Erythroblast (primary cell): ENCODE measurements around the gene SPRR2F.
A peak's percentile ranks its signal among the peaks of the same experiment; 100 is the strongest.
"Not testable (repeated sequence)": the region's sequence is repeated elsewhere in the genome, so short reads cannot be mapped to it uniquely, and the experiment has no call there.

Experiments
- DNase-seq, 2 experiments: peaks; one replicate each; lab custom pipeline; 2025; lab: John Stamatoyannopoulos, UW
- GATA1 ChIP-seq: IDR thresholded peaks from 2 replicates; pipeline ENCODE4 v1.6.1; 2011; ENCODE audit warnings: low read depth, mild to moderate bottlenecking, control low read depth, low read length, moderate library complexity
- POLR2A ChIP-seq: IDR thresholded peaks from 2 replicates; pipeline ENCODE4 v1.6.1; 2011; ENCODE audit warnings: mild to moderate bottlenecking, low read length

SPRR2F gene, protein sequence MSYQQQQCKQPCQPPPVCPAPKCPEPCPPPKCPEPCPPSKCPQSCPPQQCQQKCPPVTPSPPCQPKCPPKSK

DNA sequence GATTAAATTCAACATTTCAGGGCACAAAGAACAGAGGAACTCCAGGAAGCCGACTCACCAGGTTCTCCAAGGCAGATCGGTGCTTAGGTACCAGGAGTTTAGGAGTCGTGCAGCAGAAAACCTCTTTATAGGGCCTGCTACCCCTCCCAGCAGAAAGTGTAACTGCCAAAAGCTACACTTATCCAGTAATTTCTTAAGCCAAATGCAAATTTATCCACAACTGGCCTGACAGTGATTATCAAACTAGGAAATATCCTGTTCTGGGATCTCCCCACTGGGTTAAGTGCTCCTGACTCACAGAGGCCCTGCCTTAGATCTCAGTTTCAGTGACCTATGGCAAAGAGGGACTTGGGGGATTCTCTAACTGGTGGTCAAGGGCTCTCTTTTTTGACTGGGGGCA, at the start of gene SPRR2F:
Gene SPRR2F, minus strand, starts transcription at position 101 of the 400 bp plus-strand sequence. CDS start 783 bp downstream, outside the sequence.
- no peak for TF ChIP-seq GATA1
- TF ChIP-seq POLR2A = no peak
- no peak for DNase-seq

DNA sequence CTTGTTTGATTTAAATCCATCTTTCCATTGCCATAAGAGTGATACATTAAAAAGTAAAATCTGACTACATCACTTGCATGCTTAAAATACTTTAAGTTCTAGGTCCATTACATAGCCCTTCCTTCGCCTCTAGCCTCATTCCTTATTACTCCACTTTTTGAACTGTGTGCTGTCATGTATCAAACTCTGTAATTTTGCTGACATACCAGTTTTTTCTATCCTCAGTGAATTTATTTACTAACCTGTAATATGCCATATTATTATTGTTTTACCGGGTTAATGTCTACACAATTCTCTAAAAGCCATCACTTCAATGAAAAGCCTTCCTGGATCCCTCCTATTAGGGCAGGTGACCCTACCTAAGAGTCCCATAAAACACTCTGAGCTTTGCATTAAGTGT, 42.2 kb upstream of the SPRR2F start:
- no peak for TF ChIP-seq POLR2A
- TF ChIP-seq GATA1 = no peak
- no peak for DNase-seq

DNA sequence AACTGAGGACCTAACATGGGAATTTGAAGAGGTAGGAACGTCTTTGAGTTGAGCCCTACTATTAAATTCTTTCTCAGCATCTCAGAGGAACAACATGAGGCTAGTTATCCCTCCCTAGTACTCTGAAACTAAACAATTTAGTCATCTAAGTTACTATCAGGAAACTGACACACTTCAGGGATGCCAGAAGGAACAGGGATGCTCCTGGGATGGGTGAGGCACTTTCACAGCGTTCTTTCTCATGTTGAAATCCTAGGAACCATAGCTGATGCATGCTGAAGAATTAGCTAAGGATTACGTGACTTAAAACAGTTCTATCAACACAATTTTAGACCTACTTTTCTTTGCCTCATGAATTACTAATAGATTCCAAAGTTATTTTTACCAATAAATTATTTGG, 39.2 kb upstream of the SPRR2F start:
- no peak for DNase-seq
- no peak for TF ChIP-seq GATA1
- no peak for TF ChIP-seq POLR2A

DNA sequence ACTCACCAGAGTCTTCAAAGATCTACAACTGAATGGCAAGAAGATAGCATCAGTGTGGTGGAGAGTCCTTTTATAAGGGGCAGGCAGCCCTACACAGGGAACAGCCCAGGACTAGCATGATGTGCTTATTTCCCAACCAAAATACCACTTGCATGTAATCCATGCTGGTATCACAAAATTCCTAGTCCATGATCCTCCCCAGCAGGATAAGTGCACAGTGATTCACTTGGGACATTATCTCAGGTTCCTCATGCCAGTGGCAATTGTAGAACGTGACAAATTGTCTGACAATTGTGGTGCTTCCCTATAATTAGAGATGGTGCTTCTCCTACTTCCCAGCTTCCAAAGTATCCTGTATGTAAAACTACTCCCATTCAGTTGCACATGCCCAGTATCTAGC, 37.5 kb upstream of the SPRR2F start, which contains the start of gene SPRR2G:
Gene SPRR2G, minus strand, starts transcription at position 45 of the 400 bp plus-strand sequence. CDS start 780 bp downstream, outside the sequence.
- DNase-seq = no peak
- TF ChIP-seq POLR2A = no peak
- TF ChIP-seq GATA1 = no peak

DNA sequence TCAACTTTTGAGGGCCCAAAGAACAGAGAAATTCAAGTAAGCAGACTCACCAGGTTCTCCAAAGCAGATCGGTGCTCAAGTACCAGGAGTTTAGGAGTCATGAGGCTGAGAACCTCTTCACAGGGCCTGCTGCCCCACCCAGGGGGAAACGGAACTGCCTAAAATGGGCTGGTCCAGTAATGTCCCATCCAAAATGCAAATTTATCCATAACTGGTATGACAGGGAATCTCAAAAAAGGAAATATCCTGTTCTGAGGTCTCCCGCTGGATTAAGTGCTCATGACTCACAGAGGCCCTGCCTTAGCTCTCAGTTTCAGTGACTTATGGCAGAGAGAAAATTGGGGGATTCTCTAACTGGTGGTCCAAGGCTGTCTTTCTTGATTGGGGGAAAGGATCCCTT, 28.1 kb upstream of the SPRR2F start:
- no peak for TF ChIP-seq POLR2A
- no peak for TF ChIP-seq GATA1
- DNase-seq = no peak

DNA sequence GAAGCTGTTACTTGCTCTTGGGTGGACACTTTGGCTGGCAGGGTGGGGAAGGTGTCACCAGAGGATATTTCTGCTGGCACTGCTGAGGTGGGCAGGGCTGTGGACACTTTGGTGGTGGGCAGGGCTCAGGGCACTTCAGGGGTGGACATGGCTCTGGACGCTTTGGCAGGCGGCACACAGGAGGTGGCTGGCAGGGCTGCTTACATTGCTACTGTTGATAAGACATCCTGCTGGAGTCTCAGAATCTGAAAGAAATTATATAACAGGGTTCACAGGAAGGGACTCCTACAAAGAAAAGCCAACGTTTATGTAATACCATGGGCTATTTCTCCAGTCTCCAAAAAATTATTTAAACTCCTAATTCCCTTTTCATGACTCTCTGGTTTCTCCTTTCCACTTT, 27.2 kb upstream of the SPRR2F start:
- DNase-seq = no peak
- no peak for TF ChIP-seq GATA1
- TF ChIP-seq POLR2A = no peak

DNA sequence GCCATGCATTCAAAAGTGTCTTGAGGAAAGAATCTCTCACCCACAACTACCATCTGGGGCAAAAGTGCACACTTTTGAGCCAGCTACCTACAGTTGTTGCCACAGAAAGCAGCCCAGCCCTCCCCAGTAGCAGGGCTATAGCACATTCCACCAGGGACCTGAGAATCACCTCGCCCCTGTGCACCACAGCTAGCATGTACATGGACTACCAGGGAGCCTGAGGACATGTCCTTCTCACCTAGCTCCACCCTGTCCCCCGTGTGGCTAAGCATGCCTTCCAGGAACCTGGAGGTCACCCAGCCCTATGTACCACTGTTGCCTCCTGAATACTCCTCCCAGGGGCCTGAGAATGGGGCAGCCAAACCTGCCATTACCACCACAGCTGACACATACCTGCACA, 20.4 kb upstream of the SPRR2F start:
- TF ChIP-seq POLR2A (no peak), GATA1 (no peak)
- DNase-seq = no peak

DNA sequence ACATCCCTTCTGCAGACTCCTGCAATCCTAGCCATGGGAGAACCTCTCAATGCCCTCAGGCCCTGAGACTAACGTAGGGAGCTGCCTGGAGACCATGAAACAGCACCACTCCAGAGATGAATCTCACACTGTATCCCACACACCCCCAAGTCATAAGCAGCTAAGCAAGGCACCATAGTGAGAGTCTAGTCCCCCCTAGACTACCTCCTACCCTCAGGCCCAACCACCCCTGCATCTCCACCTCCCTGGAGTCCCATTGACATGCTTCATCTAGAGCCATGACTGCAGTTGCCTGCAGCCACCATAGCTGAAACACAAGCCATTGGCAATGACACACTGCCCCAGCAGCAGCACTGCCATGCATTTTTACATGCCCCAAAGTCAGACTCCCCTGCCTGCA, 20.0 kb upstream of the SPRR2F start:
- no peak for TF ChIP-seq GATA1
- no peak for TF ChIP-seq POLR2A
- DNase-seq = no peak

DNA sequence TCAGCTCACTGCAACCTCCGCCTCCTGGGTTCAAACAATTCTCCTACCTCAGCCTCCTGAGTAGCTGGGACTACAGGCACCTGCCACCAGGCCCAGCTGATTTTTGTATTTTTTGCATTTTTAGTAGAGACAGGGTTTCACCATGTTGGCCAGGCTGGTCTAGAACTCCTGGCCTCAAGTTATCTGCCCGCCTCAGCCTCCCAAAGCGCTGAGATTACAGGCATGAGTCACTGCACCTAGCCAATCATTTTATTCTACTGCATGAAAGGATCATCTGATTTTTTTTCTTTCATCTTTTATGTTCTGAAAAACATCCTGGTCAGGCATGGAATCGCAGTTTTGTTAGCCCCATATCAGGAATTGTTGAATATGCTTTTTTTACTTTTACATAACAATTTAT, 15.4 kb upstream of the SPRR2F start:
- DNase-seq = not testable (repeated sequence)

DNA sequence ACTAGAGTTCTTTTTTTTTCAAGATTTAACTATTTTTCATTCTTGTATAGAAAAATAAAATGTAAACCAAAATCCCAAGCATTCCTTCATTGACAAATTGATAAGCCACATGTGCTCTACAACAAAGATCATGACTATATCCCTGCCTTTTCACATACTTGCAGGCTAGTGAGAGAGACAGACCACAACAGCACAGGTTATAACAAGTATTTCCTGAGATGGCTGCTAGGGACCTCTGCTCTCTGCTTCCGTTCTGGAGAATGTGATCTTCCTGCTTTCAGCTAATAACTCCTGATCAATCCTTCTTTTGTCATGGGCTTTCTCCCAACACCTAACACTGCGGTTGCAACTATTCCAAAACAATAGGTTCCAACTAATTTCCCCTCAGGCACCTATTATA, 14.0 kb upstream of the SPRR2F start:
- no peak for DNase-seq
- TF ChIP-seq POLR2A (no peak), GATA1 (no peak)

DNA sequence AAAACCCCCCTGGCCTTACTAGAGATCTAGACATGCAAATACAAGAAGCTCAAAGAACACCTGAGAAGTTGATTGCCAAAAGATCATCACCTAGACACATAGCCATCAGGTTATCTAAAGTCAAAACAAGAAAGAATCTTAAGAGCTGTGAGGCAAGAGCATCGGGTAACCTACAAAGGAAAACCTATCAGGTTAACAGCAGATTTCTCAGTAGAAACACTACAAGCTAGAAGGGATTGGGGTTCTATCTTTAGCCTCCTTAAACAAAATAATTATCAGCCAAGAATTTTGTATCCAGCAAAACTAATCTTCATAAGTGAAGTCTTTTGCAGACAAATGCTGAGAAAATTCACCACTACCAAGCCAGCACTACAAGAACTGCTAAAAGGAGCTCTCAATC, 12.2 kb upstream of the SPRR2F start:
- TF ChIP-seq POLR2A = no peak
- TF ChIP-seq GATA1 = no peak
- no peak for DNase-seq

DNA sequence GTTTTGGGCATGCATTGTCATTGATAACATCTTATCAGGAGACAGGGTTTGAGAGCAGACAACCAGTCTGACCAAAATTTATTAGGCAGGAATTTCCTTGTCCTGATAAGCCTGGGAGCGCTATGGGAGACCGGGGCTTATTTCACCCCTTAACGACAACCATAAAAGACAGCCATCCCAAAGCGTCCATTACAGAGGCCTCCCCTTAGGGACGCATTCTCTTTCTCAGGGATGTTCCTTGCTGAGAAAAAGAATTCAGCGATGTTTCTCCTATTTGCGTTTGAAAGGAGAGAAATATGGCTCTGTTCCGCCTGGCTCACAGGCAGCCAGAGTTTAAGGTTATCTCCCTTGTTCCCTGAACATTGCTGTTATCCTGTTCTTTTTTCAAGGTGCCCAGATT, 10.5 kb upstream of the SPRR2F start:
- DNase-seq = not testable (repeated sequence)

DNA sequence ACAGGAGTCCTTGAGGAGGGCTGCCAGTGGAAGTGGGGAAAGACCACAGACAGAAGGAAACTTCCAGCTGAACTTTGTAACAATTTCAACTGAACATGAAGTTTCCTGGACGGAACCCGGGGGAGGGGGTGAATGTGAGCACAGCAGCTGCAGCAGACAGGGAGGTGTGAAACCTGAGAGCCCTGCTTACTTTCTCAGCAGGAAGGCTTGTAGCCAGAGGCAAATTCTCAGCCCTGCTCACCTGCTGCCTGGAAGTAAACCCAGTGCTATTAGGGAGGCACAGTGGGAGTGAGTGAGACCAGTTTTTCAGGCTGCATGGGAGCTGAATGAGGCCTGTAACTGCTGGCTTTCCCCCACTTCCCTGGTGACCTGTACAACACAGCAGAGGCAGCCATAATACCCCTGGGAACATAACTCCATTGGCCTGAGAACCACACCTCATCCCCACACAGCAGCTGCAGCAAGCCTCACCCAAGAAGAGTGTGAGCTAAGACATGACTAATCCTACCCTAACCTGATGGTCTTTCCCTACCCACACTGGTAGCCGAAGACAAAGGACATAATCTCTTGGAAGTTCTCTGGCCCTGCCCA, 9.6 kb upstream of the SPRR2F start:
- no peak for DNase-seq
- no peak for TF ChIP-seq POLR2A
- no peak for TF ChIP-seq GATA1

DNA sequence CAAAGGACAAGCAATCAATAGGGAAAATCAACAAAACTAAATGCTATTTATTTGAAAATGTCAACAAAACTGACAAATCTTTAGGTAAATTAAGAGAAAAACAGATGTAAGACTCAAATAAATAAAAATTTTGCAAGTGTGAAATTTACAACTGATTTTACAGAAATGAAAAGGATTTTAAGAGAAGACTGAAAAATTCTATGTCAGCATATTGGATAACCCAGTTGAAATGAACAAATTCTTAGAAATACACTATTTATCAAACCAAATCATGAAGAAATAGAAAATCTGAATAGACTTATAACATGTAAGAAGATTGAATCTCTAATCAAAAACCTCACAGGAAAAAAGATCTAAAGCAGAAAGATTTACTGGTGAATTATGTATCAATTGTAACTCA, 7.6 kb upstream of the SPRR2F start:
- no peak for DNase-seq
- TF ChIP-seq GATA1 (no peak), POLR2A (no peak)

DNA sequence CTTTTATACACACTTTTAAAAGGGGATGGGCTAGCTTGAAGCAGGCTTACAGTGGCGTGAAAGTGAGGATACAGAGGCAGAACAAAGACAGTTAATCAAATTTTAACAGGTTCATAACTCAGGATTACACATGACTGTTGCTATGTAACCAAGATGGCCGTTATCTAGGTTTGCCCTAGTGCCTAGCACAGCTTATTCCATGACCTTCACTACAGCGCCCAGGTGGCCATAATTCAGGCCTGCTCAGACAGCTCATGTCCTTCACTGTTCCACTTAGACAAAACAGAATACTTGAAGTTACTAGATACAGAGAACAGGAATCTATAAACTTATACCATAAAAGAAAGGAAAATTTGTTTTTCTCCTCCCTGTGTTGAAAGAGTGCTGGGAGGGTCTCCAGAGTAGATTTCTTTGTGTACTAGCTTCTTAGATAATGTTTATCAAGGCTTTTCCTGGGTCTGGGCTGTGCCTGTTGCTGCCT, 6.2 kb upstream of the SPRR2F start:
- TF ChIP-seq GATA1 (no peak), POLR2A (peak; percentile 47)
- DNase-seq = peak; percentile 60 to 87

DNA sequence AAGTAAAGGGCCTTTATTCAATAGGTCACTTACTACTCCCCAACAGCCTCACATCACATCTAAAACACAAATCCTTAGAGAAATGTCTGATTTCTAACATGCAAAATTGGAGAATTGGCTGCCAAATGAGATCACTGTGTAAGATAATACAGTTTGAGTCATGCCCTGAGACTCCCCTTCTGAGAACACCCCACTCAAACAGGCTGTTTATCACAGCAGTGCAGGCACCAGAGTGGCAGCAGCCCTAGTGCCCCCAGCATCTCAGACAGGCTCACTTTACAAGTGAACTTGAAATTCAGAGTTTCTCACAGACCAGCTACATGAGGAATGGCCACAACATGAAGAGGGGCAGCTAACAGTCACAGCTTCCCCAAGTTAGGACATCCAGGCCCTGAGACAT, 1.9 kb upstream of the SPRR2F start:
- DNase-seq = peak; percentile 70 to 88

DNA sequence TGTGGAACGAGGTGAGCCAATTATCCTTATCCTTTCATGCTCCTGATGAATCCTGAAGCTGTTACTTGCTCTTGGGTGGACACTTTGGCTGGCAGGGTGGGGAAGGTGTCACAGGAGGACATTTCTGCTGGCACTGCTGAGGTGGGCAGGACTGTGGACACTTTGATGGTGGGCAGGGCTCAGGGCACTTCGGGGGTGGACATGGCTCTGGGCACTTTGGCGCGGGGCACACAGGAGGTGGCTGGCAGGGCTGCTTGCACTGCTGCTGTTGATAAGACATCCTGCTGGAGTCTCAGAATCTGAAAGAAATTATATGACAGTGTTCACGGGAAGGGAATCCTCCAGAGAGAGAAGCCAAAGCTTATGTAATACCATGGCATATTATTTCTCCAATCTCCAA, 862 bp downstream of the SPRR2F start:
- not testable (repeated sequence) for DNase-seq
